Tongue (tissue), 2 donors: ENCODE results near the gene ZNF343. TPM values are rescaled to one million over a fixed set of nuclear protein-coding genes. Genes with fewer than 3 reads are reported as not detected.

ENCODE experiments used
- small RNA-seq: library from RNA; depleted of rRNA; stranded (forward); fragments of <200 nt; gene quantifications from one replicate; pipeline ENCODE3, GENCODE V24; 2014; ENCODE audit warnings: low replicate concordance
- total RNA-seq: library from RNA; depleted of rRNA; stranded (reverse); fragments of >200 nt; gene quantifications from one replicate; pipeline ENCODE4 v1.2.3, GENCODE V29; 2014

ZNF343 gene
- total RNA-seq, 1 donor from 2014 or later: 21.8 TPM

Small RNAs within 50 kb of the gene (small RNA-seq; reads per million reads assigned to genes)
- gene RF00019: not detected

Other genes with a start within 250 kb of the ZNF343 start
- gene TGM3, start 212.9 kb downstream of the ZNF343 start, total RNA-seq: 14.5 TPM
- 1.0 TPM for gene TGM6, start 128.0 kb downstream of the ZNF343 start, total RNA-seq
- gene SNRPB, start 38.1 kb downstream of the ZNF343 start, total RNA-seq: 101 TPM
- gene TMC2, start 27.7 kb upstream of the ZNF343 start, total RNA-seq: not detected
- gene NOP56, start 143.7 kb upstream of the ZNF343 start, total RNA-seq: 67.7 TPM
- 157 TPM for gene IDH3B, start 155.3 kb upstream of the ZNF343 start, total RNA-seq
- gene EBF4, start 183.9 kb upstream of the ZNF343 start, total RNA-seq: 3.4 TPM